Kidney glomerular epithelial cell (primary cell): Measurements from ENCODE around the gene LIPI.
"Not testable (repeated sequence)": the region's sequence is repeated elsewhere in the genome, so short reads cannot be mapped to it uniquely, and the experiment has no call there.

Source experiments
- DNase-seq: peaks from one replicate; lab custom pipeline; 2025; lab: John Stamatoyannopoulos, UW

The LIPI gene

GRCh38 chr21:14073615-14074014 is 137.1 kb downstream of the LIPI start:
- DNase-seq: no peak

- DNase-seq: no peak
Observed at GRCh38 chr21:14072761-14073535, 137.8 kb downstream of the LIPI start.

- DNase-seq: no peak
Observed at GRCh38 chr21:14071902-14072734, 138.6 kb downstream of the LIPI start.

GRCh38 chr21:14070968-14071367 is 139.8 kb downstream of the LIPI start:
- no peak for DNase-seq

GRCh38 chr21:14070049-14070893 is 140.5 kb downstream of the LIPI start:
- DNase-seq: no peak

- no peak for DNase-seq
Observed at GRCh38 chr21:14064296-14064645, 146.5 kb downstream of the LIPI start.

- not testable (repeated sequence) for DNase-seq
Observed at GRCh38 chr21:14063620-14064295, 147.0 kb downstream of the LIPI start.

GRCh38 chr21:14062684-14063083 is 148.1 kb downstream of the LIPI start:
- not testable (repeated sequence) for DNase-seq

- not testable (repeated sequence) for DNase-seq
Observed at GRCh38 chr21:14061820-14062219, 148.9 kb downstream of the LIPI start.

- not testable (repeated sequence) for DNase-seq
Observed at GRCh38 chr21:14058995-14059627, 151.6 kb downstream of the LIPI start.
